Ovary (tissue), 3 donors: Measurements from ENCODE around the gene VKORC1.

Experiments
- CTCF ChIP-seq, 3 donors: fragments of 450-650 bp in 2 of 3; fragments of 200-600 bp in 1 of 3; IDR thresholded peaks; one replicate each; pipeline versions ENCODE4 v1.5.1 to v1.8.0; 2016 to 2022; ENCODE audit warnings: antibody characterized with exemption in 3 of 3, mild to moderate bottlenecking in 1 of 3
- EP300 ChIP-seq: sonication (generic); formaldehyde crosslinking; IDR thresholded peaks from one replicate; pipeline ENCODE4 v1.6.1; 2017; ENCODE audit warnings: antibody characterized with exemption
- POLR2A ChIP-seq: fragments of 450-650 bp; IDR thresholded peaks from one replicate; pipeline ENCODE4 v1.6.1; 2017; ENCODE audit warnings: antibody characterized with exemption, mild to moderate bottlenecking, moderate library complexity
- donor health status: DM: no; HTN: no; CAD: no.

- TF ChIP-seq CTCF (IDR thresholded peaks at IDR 0.05) = no peak
- no peak for TF ChIP-seq POLR2A
- TF ChIP-seq EP300 = no peak
These were observed 19.9 kb upstream of the VKORC1 start for GRCh38 chr16:31114468-31114867.
